Hematopoietic multipotent progenitor cell treated with erythropoietin and hydrocortisone succinate and interleukin-3 and kit ligand, for 6 days (in vitro differentiated cells): ENCODE results near the gene SLC29A4.
"Not testable (repeated sequence)": the region's sequence is repeated elsewhere in the genome, so short reads cannot be mapped to it uniquely, and the experiment has no call there.

Experiments used
- DNase-seq: peaks from one replicate; pipeline ENCODE4 v3.0.0-alpha.2; 2015

Gene SLC29A4, protein sequence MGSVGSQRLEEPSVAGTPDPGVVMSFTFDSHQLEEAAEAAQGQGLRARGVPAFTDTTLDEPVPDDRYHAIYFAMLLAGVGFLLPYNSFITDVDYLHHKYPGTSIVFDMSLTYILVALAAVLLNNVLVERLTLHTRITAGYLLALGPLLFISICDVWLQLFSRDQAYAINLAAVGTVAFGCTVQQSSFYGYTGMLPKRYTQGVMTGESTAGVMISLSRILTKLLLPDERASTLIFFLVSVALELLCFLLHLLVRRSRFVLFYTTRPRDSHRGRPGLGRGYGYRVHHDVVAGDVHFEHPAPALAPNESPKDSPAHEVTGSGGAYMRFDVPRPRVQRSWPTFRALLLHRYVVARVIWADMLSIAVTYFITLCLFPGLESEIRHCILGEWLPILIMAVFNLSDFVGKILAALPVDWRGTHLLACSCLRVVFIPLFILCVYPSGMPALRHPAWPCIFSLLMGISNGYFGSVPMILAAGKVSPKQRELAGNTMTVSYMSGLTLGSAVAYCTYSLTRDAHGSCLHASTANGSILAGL

GRCh38 chr7:5282543-5283316 is at the start of gene SLC29A4:
SLC29A4 (plus strand) TSS chr7:5282943; CDS start chr7:5287817, 4,874 bp downstream.
- DNase-seq: peak; percentile 38

DNA sequence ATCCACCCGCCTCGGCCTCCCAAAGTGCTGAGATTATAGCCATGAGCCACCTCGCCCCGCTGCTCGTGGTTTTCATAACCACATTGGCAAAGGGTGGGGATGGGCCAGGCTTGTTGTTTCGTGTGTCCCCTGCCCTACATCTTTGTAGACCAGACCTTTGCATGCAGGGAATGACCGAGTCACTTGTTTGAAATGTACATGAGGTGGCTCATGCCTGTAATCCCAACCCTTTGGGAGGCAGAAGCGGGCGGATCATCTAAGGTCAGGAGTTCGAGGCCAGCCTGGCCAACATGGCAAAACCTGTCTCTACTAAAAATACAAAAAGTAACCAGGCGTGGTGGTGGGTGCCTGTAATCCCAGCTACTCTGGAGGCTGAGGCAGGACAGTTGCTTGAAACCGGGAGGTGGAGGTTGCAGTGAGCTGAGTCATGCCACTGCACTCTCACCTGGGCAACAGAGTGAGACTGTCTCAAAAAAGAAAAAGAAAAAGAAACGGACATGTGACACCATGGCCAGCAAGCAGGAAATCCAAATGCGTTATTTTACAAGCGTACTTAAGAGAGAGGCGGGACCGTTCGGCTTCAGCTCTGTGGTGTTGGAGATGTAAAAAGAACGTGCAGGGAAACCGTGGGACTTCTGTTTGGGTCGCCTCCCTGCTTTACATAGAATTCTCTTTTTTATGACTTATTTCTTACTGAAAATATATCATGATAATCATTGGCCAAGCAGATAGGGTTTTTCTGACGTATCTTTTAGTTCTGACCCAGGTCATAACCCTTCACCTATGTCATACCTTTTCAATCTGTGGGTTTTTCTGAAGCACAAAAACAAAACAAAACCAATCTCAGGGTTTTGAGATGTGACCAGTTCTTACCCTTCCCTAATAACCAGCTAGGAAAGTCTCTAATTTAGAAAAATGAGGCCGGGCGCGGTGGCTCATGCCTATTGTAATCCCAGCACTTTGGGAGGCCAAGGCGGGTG is 47.6 kb upstream of the SLC29A4 start:
- DNase-seq: no peak

- DNase-seq: peak; percentile 43
Observed at GRCh38 chr7:5237286-5237685, 45.5 kb upstream of the SLC29A4 start.

DNA sequence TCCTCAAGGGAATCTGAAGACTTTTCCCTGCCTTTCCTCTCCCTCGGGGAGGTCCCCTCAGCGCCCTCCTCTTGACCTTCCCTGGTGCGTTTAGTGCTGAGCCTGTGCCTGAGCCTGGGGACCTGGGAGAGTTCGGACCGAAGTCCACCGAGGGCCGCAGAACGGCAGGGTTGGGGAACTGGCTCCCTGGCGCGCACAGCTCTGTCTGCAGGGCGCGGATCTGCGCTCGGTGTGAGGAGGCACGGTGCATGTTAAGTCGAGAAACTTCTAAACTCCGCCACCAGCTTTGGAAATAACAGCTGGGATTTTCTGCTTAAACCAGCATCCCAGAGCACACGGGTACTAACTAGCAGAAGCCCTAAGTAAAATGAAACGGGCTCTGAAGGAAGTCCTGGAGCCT is 44.2 kb upstream of the SLC29A4 start:
- no peak for DNase-seq

GRCh38 chr7:5243261-5243660 is 39.5 kb upstream of the SLC29A4 start:
- no peak for DNase-seq

DNA sequence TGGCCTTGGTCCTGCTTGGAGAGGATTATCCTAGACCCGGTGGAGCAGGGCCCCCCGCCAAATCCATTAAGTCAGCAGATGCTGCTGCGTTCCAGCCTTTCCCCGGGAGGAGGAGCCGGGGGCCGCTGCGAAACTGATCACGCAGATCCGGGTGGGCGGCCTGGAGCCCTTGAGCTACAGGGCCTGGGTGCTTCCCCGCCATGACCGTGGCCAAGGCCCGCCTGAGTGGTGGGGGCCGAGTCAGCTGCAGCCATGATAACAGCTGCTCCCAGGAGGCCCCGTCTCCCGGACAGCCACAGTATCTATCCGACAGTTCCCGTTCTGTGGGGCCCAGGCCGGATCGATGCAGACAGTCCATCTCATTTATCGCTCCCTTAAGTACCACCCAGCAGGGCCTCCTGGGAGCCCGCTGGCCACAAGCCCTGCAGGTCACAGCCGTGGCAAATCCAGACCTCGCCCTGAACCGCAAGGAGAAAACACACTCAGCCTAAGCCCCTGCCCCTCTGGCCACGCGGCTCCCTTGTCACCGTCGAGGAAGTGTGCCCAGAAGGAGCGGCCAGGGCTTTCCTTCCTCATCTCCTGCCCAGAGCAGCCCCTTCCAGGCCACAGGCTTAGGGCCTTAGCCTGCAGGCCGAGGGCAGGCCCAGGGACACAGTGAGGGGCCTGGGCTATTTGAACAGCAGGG is 34.4 kb upstream of the SLC29A4 start:
- no peak for DNase-seq

DNA sequence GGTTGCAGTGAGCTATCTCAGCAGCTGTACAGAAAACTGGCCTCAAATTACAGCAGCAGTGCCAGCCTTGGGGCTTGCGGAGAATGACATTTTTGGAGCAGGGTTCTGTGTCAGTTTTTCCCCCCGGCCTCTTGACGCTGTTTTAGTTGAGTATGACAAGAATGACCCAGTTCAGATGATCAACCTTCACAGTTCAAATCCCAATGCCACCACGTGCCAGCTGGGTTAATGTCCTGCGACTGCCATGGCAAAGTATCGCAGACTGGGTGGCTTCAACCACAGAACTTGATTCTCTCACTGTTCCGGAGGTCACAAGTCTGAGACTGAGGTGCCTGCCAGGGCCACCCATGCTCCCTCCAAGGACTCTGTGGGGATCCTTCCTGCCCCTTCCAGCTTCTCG is 32.0 kb upstream of the SLC29A4 start:
- not testable (repeated sequence) for DNase-seq

DNA sequence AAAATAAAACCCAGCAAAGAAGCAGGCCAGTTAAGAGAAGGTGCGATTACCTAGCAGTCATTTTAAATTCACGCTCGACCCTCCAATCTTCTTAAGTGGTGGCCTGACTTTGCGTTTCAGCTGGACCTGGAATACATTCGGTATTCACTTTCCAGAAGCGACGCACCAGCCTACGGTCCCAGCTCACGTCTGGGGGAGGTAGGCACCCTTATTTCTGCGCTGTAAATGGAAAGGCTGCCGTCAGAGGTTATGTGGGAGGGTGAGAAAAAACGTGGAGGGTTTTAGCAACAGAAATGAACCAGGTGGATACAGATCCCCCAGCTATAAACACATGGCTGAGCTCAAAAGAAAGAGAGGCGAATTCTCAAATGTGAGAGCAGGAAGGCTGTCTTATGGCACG is 29.2 kb upstream of the SLC29A4 start:
- DNase-seq: not testable (repeated sequence)

GRCh38 chr7:5254371-5254770 is 28.4 kb upstream of the SLC29A4 start:
- DNase-seq: not testable (repeated sequence)

- no peak for DNase-seq
Observed at GRCh38 chr7:5255832-5256231, 26.9 kb upstream of the SLC29A4 start.

DNA sequence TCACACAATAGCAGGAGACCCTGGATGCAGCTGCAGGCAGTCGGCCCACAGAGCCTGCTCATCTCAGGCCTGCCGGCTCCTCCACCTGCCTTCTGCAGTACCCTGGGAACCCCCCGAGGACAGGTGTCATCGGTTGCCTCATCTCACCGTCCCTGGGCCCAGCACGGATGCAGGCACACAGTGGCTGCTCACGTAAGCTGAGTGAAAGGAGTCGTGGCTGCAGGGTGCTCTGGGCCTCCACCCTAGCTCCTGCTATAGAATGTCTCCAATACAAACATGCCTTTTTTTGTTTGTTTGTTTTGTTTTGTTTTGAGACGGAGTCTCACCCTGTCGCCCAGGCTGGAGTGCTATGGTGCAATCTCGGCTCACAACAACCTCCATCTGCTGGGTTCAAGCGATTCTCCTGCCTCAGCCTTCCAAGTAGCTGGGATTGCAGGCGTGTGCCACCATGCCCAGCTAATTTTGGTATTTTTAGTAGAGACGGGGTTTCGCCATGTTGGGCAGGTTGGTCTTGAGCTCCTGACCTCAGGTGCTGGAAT is 22.1 kb upstream of the SLC29A4 start:
- not testable (repeated sequence) for DNase-seq

DNA sequence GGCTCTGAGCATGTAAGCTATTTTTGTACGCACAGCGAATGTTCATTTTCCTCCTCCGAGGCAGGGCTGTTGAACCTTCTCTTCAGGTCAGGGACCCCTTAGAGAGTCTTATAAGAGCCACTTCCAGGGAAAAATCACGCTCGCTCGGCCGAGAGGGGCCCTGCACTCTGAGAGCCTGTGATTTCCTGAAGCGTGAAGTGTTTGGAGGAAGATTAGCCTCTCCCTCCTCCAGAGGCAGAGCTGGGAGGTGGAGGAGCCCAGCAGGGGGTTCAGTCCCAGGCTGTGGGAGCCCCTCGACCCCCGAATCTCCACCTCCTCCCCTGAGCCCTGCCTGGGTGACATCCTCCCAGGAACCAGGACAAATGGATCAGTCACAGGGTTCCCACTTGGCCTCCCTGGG is 19.7 kb upstream of the SLC29A4 start:
- not testable (repeated sequence) for DNase-seq

GRCh38 chr7:5265320-5266190 is 17.2 kb upstream of the SLC29A4 start:
- no peak for DNase-seq

- no peak for DNase-seq
Observed at GRCh38 chr7:5266191-5267028, 16.3 kb upstream of the SLC29A4 start.

DNA sequence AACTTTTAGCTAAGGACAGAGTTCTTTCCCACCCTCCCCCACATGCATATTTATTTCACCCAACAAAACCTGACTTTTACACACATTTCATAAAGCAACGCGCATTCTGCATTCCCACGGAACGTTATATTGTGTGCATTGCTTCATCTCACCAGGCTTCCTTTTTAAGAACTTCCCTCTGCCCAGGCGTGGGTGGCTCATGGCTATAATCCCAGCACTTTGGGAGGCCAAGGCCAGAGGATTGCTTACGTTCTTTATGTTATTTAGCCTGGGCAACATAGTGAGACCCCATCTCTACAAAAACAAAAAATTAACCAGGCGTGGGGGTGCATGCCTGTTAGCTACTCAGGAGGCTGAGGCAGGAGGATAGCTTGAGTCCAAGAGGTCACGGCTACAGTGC is 14.9 kb upstream of the SLC29A4 start:
- DNase-seq: not testable (repeated sequence)

GRCh38 chr7:5269992-5270657 is 12.6 kb upstream of the SLC29A4 start:
- not testable (repeated sequence) for DNase-seq

DNA sequence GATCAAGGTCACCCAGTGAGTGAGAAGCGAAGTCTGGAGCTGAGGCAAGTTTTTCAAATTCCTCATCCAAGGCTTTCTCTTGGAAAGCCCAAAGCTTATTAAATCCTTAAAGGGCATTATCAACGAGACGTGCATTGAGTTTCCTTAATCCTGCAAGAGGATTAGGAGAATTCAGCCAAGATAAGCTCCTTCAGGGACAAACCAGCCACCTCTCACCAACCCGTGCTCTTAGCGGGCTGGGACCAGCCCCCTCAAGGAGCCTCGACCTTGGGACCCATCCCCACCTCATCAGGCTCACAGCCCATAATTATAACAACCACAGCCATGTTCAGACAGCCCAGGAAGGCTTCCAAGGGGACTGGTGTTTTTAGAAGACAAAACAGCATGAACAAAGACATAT is 12.0 kb upstream of the SLC29A4 start:
- no peak for DNase-seq

DNA sequence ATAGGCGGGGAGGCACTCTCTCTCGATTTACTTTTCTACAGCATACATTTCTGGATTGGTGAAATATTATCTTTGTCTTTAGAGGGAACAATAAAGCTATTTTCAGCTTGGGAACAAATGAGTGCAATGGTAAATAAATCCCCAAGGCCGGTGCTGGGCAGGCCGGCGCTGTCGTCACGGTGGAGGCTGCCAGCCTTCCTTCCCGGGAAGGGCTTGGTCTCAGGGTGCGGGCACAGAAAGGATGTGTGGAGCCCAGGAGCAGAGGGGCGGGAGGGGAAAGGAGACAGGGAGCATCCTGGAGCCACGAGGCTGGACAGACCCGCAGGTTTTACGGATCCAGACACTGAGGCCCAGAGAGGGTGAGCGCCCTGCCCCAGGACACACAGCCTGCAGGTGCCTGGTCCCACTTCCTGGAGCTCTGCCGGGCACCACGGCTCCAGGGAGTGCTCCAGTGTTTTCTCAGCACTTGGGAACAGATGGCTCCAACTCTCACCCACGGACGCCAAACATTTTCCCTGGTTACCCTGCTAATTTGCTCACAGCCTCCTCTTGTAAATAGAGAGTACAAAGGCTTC is 8.8 kb upstream of the SLC29A4 start:
- not testable (repeated sequence) for DNase-seq

DNA sequence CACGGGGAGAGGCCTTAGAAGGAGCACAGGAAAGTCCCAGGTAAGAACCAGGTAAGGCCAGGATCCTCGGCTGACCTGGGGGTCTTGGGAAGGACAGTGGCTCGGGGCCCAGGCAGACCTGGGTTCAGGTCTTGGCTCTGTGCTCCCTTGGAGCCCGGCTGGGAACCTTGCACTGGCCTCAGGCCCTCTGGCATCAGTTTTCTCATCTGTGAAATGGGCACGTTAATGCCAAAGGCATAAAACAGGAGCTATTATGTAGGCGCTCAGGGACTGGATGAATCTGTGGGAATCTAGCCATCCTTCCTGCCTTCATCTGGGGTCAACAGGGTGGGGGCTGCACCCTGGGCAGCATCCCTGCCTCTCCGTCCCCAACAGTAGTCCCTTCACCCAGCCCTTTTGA is 8.3 kb upstream of the SLC29A4 start:
- DNase-seq: no peak
